ENCODE measurements around the gene SORL1.

The SORL1 gene

DNA sequence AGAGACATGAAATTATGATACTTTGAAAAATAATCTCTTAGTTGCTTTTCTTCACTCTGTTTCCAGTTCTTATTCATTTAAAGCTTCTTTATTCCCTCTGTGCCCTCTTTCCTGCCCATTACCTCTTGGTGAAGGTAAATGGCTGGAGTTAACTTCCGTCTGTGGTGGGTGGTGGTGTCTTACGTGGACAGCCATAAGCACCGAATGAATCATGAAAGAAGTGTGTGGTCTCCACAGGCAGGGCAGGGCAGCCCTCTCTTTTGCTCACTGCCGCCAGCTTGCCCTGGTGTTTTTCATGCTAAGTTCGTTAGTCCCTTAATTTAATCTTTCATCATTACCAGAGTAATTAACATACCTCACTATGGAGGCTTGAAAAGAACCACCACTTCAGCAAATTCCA is 99.3 kb downstream of the SORL1 start:
- TF ChIP-seq, protein P1, sequence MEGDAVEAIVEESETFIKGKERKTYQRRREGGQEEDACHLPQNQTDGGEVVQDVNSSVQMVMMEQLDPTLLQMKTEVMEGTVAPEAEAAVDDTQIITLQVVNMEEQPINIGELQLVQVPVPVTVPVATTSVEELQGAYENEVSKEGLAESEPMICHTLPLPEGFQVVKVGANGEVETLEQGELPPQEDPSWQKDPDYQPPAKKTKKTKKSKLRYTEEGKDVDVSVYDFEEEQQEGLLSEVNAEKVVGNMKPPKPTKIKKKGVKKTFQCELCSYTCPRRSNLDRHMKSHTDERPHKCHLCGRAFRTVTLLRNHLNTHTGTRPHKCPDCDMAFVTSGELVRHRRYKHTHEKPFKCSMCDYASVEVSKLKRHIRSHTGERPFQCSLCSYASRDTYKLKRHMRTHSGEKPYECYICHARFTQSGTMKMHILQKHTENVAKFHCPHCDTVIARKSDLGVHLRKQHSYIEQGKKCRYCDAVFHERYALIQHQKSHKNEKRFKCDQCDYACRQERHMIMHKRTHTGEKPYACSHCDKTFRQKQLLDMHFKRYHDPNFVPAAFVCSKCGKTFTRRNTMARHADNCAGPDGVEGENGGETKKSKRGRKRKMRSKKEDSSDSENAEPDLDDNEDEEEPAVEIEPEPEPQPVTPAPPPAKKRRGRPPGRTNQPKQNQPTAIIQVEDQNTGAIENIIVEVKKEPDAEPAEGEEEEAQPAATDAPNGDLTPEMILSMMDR (IDR thresholded peaks at IDR 0.05; ENCODE audit: borderline replicate concordance, insufficient read depth, low read depth, low read length), result no peak
- no peak overlapping the region for H3K4me3 ChIP-seq (ENCODE audit: low read depth, low read length)

- TF ChIP-seq, protein P1 (IDR thresholded peaks at IDR 0.05; ENCODE audit: borderline replicate concordance, insufficient read depth, low read depth, low read length), result no peak
- H3K4me3 ChIP-seq (ENCODE audit: low read depth, low read length), result no peak overlapping the region
Measured at GRCh38 chr11:121552154-121552553, 100.0 kb downstream of the SORL1 start.

DNA sequence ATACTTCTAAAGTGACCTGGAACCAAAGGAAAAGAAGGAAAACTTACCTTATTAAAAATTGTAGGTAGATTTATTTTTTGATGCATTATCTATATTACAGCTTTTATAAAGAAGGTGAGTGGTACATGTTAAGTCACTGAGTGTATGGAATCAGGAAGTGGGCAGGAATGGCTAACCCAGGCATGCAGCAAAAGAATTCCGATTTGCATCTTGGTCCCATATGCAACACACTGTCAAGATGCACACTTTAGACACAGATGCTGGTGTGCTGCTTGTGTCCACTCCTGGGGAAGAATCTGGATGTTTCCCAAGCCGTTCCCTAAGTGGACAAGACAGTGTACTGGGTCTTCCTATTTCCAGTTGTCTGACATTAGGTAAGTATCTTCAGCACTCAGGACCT is 100.5 kb downstream of the SORL1 start:
- TF ChIP-seq, protein P1 (IDR thresholded peaks at IDR 0.05; ENCODE audit: borderline replicate concordance, insufficient read depth, low read depth, low read length), result no peak

DNA sequence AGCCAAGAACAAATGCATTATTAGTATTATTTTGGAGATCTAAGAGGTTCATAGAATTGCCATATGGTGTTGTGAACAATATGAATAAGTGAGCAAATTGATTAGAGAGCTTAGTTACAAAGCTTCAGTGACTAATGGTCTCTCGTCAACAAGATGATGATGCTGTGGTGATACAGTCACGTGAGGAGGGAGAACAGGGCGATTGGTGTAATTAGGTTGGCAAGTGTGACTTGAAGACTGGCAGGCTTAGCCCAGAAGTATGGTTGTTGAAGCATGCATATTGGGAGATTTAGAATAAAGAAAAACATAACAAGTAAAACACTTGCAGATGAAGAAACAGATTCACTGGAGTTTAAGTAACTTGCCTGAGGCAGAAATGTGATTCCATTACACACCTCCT is 101.3 kb downstream of the SORL1 start:
- TF ChIP-seq, protein P1 (IDR thresholded peaks at IDR 0.05; ENCODE audit: borderline replicate concordance, insufficient read depth, low read depth, low read length), result no peak
- H3K4me3 ChIP-seq (ENCODE audit: low read depth, low read length), result no peak overlapping the region

More for the DNA sequence above, 100.5 kb downstream of the SORL1 start:
- no peak overlapping the region for H3K4me3 ChIP-seq (ENCODE audit: low read depth, low read length)

DNA sequence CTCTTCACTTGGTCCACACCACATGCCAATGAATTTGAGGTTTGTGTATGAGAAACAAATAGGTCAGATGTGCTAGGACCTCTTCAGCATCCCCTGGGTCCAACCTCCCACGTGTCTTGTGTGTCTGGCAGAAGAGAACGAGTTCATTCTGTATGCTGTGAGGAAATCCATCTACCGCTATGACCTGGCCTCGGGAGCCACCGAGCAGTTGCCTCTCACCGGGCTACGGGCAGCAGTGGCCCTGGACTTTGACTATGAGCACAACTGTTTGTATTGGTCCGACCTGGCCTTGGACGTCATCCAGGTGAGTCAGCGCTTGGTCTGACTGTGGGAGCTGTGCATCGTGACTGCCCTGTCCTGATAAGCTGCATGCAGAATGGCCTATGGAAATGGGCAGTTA is 101.7 kb downstream of the SORL1 start:
- H3K4me3 ChIP-seq (ENCODE audit: low read depth, low read length), result no peak overlapping the region
- TF ChIP-seq, protein P1 (IDR thresholded peaks at IDR 0.05; ENCODE audit: borderline replicate concordance, insufficient read depth, low read depth, low read length), result no peak

- TF ChIP-seq, protein P1 (IDR thresholded peaks at IDR 0.05; ENCODE audit: borderline replicate concordance, insufficient read depth, low read depth, low read length), result no peak
- H3K4me3 ChIP-seq (ENCODE audit: low read depth, low read length), result no peak overlapping the region
Measured at GRCh38 chr11:121554552-121554951, 102.4 kb downstream of the SORL1 start.

DNA sequence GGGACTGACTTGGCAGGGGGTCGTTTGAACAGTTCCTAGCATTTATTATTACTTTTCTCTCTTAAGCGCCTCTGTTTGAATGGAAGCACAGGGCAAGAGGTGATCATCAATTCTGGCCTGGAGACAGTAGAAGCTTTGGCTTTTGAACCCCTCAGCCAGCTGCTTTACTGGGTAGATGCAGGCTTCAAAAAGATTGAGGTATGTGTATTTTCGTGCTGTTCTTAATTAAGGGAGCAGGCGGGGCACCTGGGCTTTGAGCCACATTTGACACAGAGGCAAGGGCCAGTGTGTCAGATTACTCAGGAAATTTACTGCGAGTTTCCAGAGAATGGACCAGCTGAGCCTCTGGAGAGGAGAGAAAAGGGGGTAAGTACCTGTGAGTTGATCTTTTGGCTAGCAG is 103.0 kb downstream of the SORL1 start:
- no peak overlapping the region for H3K4me3 ChIP-seq (ENCODE audit: low read depth, low read length)
- TF ChIP-seq, protein P1 (IDR thresholded peaks at IDR 0.05; ENCODE audit: borderline replicate concordance, insufficient read depth, low read depth, low read length), result no peak
